ENCODE measurements around the gene NF2. TPM values are rescaled to one million over a fixed set of nuclear protein-coding genes. Genes with fewer than 3 reads are reported as not detected.

NF2 gene
- 11.1 to 13.9 TPM (median 12.1 TPM) in 5 replicates for total RNA-seq (2022; extraction: Qiagen RNA extraction; ENCODE audit: low read depth)

GRCh38 chr22:29603358-29604075, at the start of gene NF2:
Gene NF2 (plus strand): TSS chr22:29603633. CDS start chr22:29603999, 366 bp downstream.

GRCh38 chr22:29719899-29720645, 116.6 kb downstream of the NF2 start, which contains the start of gene CABP7:
Gene CABP7 (plus strand): TSS chr22:29720003. CDS start chr22:29720425, 422 bp downstream.

Other genes starting within 250 kb of the NF2 start
- gene AP1B1, start 215.1 kb upstream of the NF2 start, total RNA-seq (2022; extraction: Qiagen RNA extraction; ENCODE audit: low read depth), result 23.6 to 27.7 TPM (median 25.8 TPM) in 5 replicates
- gene RFPL1, start 165.1 kb upstream of the NF2 start, total RNA-seq (2022; extraction: Qiagen RNA extraction; ENCODE audit: low read depth), result not detected in 5 replicates
- 0.05 to 0.14 TPM (median 0.10 TPM) in 5 replicates for gene NEFH, start 123.4 kb upstream of the NF2 start, total RNA-seq (2022; extraction: Qiagen RNA extraction; ENCODE audit: low read depth)
- gene THOC5, start 49.9 kb upstream of the NF2 start, total RNA-seq (2022; extraction: Qiagen RNA extraction; ENCODE audit: low read depth), result 26.5 to 32.9 TPM (median 29.5 TPM) in 5 replicates
- gene NIPSNAP1, start 22.5 kb upstream of the NF2 start, total RNA-seq (2022; extraction: Qiagen RNA extraction; ENCODE audit: low read depth), result 54.0 to 65.2 TPM (median 62.0 TPM) in 5 replicates
- gene CABP7, start 116.4 kb downstream of the NF2 start, total RNA-seq (2022; extraction: Qiagen RNA extraction; ENCODE audit: low read depth), result 0.14 to 0.30 TPM (median 0.18 TPM) in 5 replicates
- gene ZMAT5, start 163.4 kb downstream of the NF2 start, total RNA-seq (2022; extraction: Qiagen RNA extraction; ENCODE audit: low read depth), result 14.1 to 19.2 TPM (median 18.9 TPM) in 5 replicates
- 112 to 128 TPM (median 123 TPM) in 5 replicates for gene UQCR10, start 163.7 kb downstream of the NF2 start, total RNA-seq (2022; extraction: Qiagen RNA extraction; ENCODE audit: low read depth)
- gene ASCC2, start 234.6 kb downstream of the NF2 start, total RNA-seq (2022; extraction: Qiagen RNA extraction; ENCODE audit: low read depth), result 24.7 to 30.4 TPM (median 28.5 TPM) in 5 replicates